ENCODE measurements around the gene GNPNAT1.

Gene GNPNAT1

GRCh38 chr14:52791223-52792096 is at the start of gene GNPNAT1:
Gene GNPNAT1, minus strand, starts transcription at chr14:52791607. Its CDS starts 6,957 bp downstream, at chr14:52784650.
- peak; percentile 89 for DNase-seq

- DNase-seq: peak; percentile 44
Measured at GRCh38 chr14:52840877-52841276, 49.5 kb upstream of the GNPNAT1 start.

GRCh38 chr14:52837451-52837850 is 46.0 kb upstream of the GNPNAT1 start:
- no peak for DNase-seq

DNA sequence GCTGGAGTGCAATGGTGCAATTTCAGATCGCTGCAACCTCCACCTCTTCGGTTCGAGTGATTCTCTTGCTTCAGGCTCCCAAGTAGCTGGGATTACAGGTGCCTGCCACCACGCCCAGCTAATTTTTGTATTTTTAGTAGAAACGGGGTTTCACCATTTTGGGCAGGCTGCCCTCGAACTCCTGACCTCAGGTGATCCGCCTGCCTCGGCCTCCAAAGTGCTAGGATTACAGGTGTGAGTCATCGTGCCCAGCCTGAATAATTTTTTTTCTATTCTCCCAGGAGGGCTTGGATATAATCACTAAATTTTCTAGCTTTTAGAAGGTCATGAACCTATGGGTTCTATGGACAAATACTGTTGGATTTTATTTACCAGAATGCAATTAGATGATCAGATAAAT is 44.7 kb upstream of the GNPNAT1 start:
- no peak for DNase-seq

DNA sequence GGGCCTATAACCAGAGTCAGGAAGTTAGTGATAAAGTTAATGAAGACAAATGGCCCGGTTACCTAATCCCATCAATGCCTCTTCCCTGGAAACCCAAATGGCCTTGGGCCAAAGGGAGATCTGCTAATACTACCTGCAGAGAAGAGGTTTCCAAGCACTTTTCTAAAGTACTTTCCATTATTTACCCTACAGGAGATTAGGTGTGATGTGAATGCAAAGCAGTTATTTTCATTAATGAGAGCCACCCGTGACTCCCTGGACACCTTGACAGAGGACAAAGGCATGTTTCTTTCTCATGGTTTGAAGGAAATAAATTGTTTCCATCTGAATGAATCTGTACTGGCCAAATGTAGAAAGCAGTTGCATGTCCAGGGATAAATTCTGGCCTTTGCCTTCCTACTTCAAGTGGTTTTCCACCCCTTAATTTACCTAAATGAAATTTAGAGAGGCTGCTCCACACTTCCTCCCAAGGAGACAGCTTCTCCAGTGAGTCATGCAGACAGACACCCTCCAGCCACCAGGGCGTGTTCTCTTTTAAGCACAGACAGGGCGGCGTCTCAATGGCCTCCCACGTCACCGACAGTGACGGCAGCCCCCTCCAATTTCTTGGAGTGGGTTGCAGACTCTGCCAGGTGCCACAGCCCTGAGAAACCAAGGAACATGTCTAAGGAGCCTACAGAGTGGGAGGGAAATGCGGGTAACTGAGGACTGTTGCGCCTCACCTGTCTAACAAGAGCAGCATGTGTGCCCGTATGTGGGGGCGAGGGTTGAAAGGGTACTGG is 43.9 kb upstream of the GNPNAT1 start:
- no peak for DNase-seq

- no peak for DNase-seq
Measured at GRCh38 chr14:52834440-52834842, 43.0 kb upstream of the GNPNAT1 start.

- no peak for DNase-seq
Measured at GRCh38 chr14:52833891-52834290, 42.5 kb upstream of the GNPNAT1 start.

DNA sequence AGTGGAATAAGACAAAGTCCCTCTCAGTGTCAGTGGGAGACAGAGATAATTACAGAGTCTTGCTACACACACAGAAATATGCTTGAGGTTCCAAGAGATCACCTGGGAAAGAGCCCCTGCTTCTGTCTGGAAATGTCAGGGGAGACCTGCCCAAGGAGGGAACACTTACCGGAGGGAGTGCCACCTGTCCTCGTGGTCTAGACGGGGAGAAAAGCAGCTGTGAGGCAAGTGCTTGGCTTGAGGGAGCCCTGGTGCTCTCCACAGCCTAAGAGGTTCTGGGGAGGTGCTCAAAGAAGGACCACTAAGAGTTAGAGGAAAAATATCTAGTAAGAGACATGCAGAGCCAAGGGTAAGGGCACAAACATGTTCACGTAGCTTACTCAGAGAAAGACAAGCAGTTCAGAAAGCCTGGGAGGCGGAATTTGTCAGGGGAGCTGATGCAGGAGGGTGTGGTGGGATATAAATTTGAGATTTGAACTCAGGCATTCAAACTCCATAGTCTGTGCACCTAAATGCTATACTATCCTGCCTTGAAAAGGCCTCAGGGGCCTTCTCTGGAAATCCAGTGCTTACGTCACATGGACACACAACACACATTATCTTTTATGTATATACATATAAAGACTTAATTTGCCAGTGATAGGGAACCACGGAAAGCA is 38.2 kb upstream of the GNPNAT1 start:
- no peak for DNase-seq

DNA sequence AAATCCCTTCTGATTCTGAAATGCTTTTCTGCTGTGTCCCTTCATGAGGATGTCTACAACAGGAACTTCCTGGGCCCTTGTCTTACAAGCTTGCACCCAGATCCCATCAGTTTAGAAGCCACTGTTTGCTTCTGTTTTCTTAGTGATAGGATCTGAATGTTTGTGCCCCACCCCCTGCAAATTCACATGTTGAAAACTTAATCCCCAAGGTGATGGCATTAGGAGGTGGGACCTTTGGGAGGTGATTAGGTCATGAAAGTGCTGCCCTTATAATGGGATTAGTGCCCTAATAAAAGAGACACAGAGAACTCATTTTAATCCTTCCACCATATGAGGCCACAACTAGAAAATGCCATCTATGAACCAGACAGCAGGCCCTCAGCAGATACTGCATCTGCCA is 36.0 kb upstream of the GNPNAT1 start:
- no peak for DNase-seq

GRCh38 chr14:52825085-52825484 is 33.7 kb upstream of the GNPNAT1 start:
- DNase-seq: no peak

DNA sequence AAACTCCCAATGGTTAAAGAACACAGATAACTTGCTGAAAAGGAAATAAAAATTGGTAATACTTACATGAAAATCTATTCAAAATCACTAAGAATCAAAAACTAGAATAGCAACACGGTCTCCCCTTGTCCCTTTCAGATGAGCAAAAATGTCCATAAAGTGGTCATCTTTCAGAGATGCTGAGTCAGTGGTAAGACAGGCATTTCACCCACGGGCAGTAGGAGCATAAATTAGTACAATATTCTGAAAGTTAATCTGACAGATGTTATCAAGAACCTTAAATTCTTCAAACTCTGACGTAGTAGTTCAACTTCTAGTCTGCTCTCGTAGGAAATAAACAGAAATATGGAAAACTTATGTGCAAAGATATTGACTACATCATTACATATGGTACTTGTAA is 33.1 kb upstream of the GNPNAT1 start:
- DNase-seq: no peak

DNA sequence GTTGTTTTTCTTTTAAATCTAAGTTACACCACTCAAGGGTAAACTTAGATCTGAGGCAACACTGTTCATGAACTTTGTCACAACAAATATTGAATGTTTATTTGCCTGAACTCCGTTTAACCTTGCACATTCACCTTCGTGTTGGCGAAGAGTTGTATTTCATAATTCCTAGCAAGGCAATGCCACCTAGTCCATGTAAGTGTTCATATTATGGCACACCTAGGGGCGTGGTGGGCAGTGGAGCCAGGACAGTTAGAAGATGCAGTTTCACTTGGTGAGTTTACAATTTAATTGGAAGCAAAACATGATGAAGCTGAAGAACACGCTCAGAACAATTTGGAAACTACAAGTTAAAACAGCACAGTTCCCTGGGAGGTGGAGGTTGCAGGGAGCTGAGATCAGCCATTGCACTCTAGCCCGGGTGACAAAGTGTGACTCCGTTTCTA is 30.4 kb upstream of the GNPNAT1 start:
- DNase-seq: no peak

- DNase-seq: no peak
Measured at GRCh38 chr14:52808101-52808500, 16.7 kb upstream of the GNPNAT1 start.

DNA sequence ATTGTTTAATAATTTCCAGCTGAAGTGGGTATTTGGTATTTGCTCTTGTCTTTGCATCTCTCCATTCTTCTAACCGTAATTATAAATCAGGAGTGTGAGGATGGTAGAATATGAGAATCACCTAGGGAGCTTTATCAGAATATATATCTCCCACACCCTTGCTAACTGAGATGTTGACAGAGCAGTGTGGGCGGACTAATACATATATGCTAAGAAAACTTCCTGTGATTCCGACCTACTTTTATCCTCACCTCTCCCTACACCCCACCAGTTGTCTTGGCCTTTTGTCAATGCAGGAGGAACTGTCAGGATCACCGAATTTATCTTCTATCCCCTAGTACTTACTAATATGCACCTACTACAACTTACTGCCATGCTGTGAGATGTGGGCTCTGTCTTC is 14.7 kb upstream of the GNPNAT1 start:
- no peak for DNase-seq

GRCh38 chr14:52802597-52802996 is 11.2 kb upstream of the GNPNAT1 start:
- DNase-seq: no peak

GRCh38 chr14:52801014-52801712 is 9.8 kb upstream of the GNPNAT1 start:
- DNase-seq: no peak

GRCh38 chr14:52798826-52799225 is 7.4 kb upstream of the GNPNAT1 start:
- no peak for DNase-seq

- DNase-seq: no peak
Measured at GRCh38 chr14:52797653-52798052, 6.2 kb upstream of the GNPNAT1 start.

- DNase-seq: no peak
Measured at GRCh38 chr14:52793061-52793460, 1.7 kb upstream of the GNPNAT1 start.

- no peak for DNase-seq
Measured at GRCh38 chr14:52792097-52792415, 649 bp upstream of the GNPNAT1 start.

GRCh38 chr14:52790756-52791222 is 618 bp downstream of the GNPNAT1 start:
- no peak for DNase-seq

DNA sequence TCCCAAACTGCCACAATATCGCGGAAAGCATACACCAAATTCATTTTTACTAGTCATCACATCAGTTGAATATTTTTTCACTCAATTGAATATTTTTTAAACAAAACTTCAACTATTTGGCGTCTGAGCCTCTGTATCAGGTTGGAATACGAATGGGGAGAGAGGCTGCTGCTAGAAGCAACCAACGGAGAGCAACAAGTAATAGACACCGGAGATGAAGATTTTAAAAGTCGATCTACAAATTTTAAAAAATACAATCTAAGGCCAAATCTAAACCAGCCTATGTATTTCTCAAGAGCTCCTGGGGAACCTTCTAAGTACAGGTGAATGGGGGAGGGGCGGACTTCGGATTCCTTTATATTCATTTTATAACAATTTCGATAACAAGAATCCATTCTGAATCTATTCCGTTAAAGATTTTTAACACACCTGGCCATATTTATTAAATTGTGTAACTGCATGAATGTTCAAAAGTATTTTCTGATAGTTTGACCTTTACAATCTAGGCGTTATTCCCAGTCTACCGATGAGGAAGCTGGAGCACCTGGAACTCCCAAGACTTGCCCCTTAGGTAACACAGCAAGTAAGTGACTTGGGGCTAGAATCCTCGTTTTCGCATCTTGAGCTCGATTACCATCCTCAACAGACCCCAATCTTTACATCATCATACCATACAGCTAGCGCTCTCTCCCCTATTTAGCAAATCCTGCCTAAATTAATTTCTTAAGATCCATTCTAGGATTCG is 1.2 kb downstream of the GNPNAT1 start:
- DNase-seq: no peak
